SK-N-SH (cell line): ENCODE results near the gene NWD2. TPM values are rescaled to one million over a fixed set of nuclear protein-coding genes. Genes with fewer than 3 reads are reported as not detected.

Experiments used
- CTCF ChIA-PET: fragments of 300-600, 350-600 bp; formaldehyde crosslinking; extraction: SDS; loops from one replicate; lab custom pipeline; 2021; lab: Yijun Ruan, JAX
- POLR2A ChIA-PET: fragments of 350-600 bp; sonication (Branson Sonifier 250); formaldehyde crosslinking; extraction: SDS; loops from one replicate; lab custom pipeline; 2020; ENCODE audit warnings: antibody characterized with exemption, inconsistent platforms; lab: Yijun Ruan, JAX
- DNase-seq: peaks from one replicate; pipeline ENCODE4 v3.0.0; 2012
- H2AFZ ChIP-seq: fragments of 200-600 bp; sonication (generic); 2 replicates; pipeline ENCODE4 v1.8.1; 2016; ENCODE audit warnings: antibody characterized with exemption, mild to moderate bottlenecking, low read depth
- H3F3A ChIP-seq: fragments of 200-600 bp; sonication (generic); replicated peaks from 2 replicates; pipeline ENCODE3; 2016; ENCODE audit warnings: antibody characterized with exemption, mild to moderate bottlenecking; ENCODE audit not compliant: insufficient read depth
- H3K27ac ChIP-seq, 2 experiments: fragments of 200-500 bp in 1 of 2; fragments of 200-600 bp in 1 of 2; sonication (Bioruptor generic) in 1 of 2; sonication (generic), shearing (Covaris generic) in 1 of 2; 2 replicates each; pipeline versions ENCODE4 v1.5.1 to v1.6.1; 2014 to 2016; ENCODE audit warnings: low read depth in 2 of 2, inconsistent platforms in 1 of 2, low read length in 1 of 2, mild to moderate bottlenecking in 1 of 2, mixed read lengths in 1 of 2
- H3K27me3 ChIP-seq: fragments of 200-600 bp; sonication (generic), shearing (Covaris generic); 2 replicates; pipeline ENCODE4 v1.6.1; 2016; ENCODE audit warnings: mixed run types; ENCODE audit not compliant: insufficient read depth
- H3K36me3 ChIP-seq, 2 experiments: fragments of 200-500 bp in 1 of 2; fragments of 200-600 bp in 1 of 2; sonication (Bioruptor generic) in 1 of 2; sonication (generic) in 1 of 2; replicated peaks in 1 of 2; 2 replicates each; pipeline versions ENCODE3 to v1.5.1; 2014 to 2016; ENCODE audit warnings: low read length in 1 of 2, mild to moderate bottlenecking in 1 of 2; ENCODE audit not compliant: insufficient read depth in 2 of 2, control insufficient read depth in 1 of 2
- H3K4me1 ChIP-seq, 2 experiments: fragments of 200-500 bp in 1 of 2; fragments of 200-600 bp in 1 of 2; sonication (Bioruptor generic) in 1 of 2; sonication (generic), shearing (Covaris generic) in 1 of 2; 2 replicates each; pipeline versions ENCODE4 v1.5.1 to v1.6.1; 2014 to 2016; ENCODE audit warnings: low read depth in 1 of 2, low read length in 1 of 2, mixed run types in 1 of 2; ENCODE audit not compliant: insufficient read depth in 2 of 2, control insufficient read depth in 1 of 2
- H3K4me2 ChIP-seq: fragments of 200-600 bp; sonication (generic), shearing (Covaris generic); 2 replicates; pipeline ENCODE4 v1.6.1; 2017; ENCODE audit warnings: mixed run types
- H3K4me3 ChIP-seq, 2 experiments: fragments of 200-500 bp in 1 of 2; fragments of 200-600 bp in 1 of 2; sonication (Bioruptor generic) in 1 of 2; sonication (generic), shearing (Covaris generic) in 1 of 2; 2 replicates each; pipeline versions ENCODE4 v1.5.1 to v1.8.1; 2014 to 2016; ENCODE audit warnings: low read depth in 2 of 2, inconsistent platforms in 1 of 2, low read length in 1 of 2, mild to moderate bottlenecking in 1 of 2, mixed read lengths in 1 of 2, moderate library complexity in 1 of 2
- H3K79me2 ChIP-seq: fragments of 200-600 bp; sonication (generic); 2 replicates; pipeline ENCODE4 v1.8.1; 2017; ENCODE audit warnings: mild to moderate bottlenecking; ENCODE audit not compliant: insufficient read depth
- H3K9ac ChIP-seq: fragments of 200-600 bp; sonication (generic); 2 replicates; pipeline ENCODE4 v1.6.1; 2017; ENCODE audit warnings: mixed run types
- H3K9me2 ChIP-seq: fragments of 200-600 bp; sonication (generic); 2 replicates; pipeline ENCODE4 v1.6.1; 2017; ENCODE audit warnings: mixed run types
- H3K9me3 ChIP-seq: fragments of 200-600 bp; sonication (generic); 2 replicates; pipeline ENCODE4 v1.6.1; 2017; ENCODE audit warnings: mixed run types, mild to moderate bottlenecking, moderate library complexity
- H4K20me1 ChIP-seq: fragments of 200-600 bp; sonication (generic); 2 replicates; pipeline ENCODE4 v1.6.1; 2017; ENCODE audit warnings: mild to moderate bottlenecking, mixed run types; ENCODE audit not compliant: insufficient read depth
- EP300 ChIP-seq, 2 experiments: IDR thresholded peaks; 2 replicates each; pipeline versions ENCODE4 v1.4.0 to v1.6.1; 2012; ENCODE audit warnings: borderline replicate concordance in 1 of 2, low read depth in 1 of 2, low read length in 1 of 2
- FOSL2 ChIP-seq: IDR thresholded peaks from 2 replicates; pipeline ENCODE4 v1.4.0; 2012; ENCODE audit warnings: low read depth, mild to moderate bottlenecking, moderate library complexity, borderline replicate concordance
- FOXJ3 ChIP-seq: sonication (generic); formaldehyde crosslinking; IDR thresholded peaks from 2 replicates; pipeline ENCODE4 v1.5.1; 2020; ENCODE audit warnings: mild to moderate bottlenecking, missing genetic modification reagents
- GABPA ChIP-seq: IDR thresholded peaks from 2 replicates; pipeline ENCODE4 v1.4.0; 2012; ENCODE audit warnings: low read depth, mild to moderate bottlenecking
- GATA2 ChIP-seq: sonication (generic); formaldehyde crosslinking; IDR thresholded peaks from 2 replicates; pipeline ENCODE4 v1.5.0; 2020; ENCODE audit warnings: mild to moderate bottlenecking, missing genetic modification reagents
- MXI1 ChIP-seq: IDR thresholded peaks from 2 replicates; pipeline ENCODE4 v1.6.1; 2012; ENCODE audit warnings: mild to moderate bottlenecking, low read depth, low read length, improper control_type of control experiment
- NFIC ChIP-seq: IDR thresholded peaks from 2 replicates; pipeline ENCODE4 v1.4.0; 2012; ENCODE audit warnings: borderline replicate concordance
- RFX5 ChIP-seq: IDR thresholded peaks from 2 replicates; pipeline ENCODE4 v1.6.1; 2012; ENCODE audit warnings: mild to moderate bottlenecking, improper control_type of control experiment, low read length
- SIN3A ChIP-seq: IDR thresholded peaks from 2 replicates; pipeline ENCODE4 v1.6.1; 2012; ENCODE audit warnings: low read depth, mild to moderate bottlenecking, low read length, moderate library complexity, borderline replicate concordance
- TCF12 ChIP-seq: IDR thresholded peaks from 2 replicates; pipeline ENCODE4 v1.4.0; 2012
- TEAD4 ChIP-seq: IDR thresholded peaks from 2 replicates; pipeline ENCODE4 v1.4.0; 2012; ENCODE audit warnings: mild to moderate bottlenecking, borderline replicate concordance; ENCODE audit not compliant: insufficient read depth
- YY1 ChIP-seq: IDR thresholded peaks from 2 replicates; pipeline ENCODE4 v1.4.0; 2012; ENCODE audit warnings: low read depth, mild to moderate bottlenecking
- WGBS: methylation state at CpG from one replicate; pipeline ENCODE4 v1.1.6; 2017; ENCODE audit warnings: low lambda C conversion rate; 5-methylcytosine and 5-hydroxymethylcytosine counted together
- polyA plus RNA-seq, 3 experiments: library from polyadenylated mRNA; depleted of rRNA; stranded (reverse); fragments of >200 nt; gene quantifications; 2 replicates each; pipeline ENCODE4 v1.2.3, GENCODE V29; 2012
- TF ChIP-seq, protein P1 (sequence below): fragments of 150-350 bp; IDR thresholded peaks from 2 replicates; pipeline ENCODE4 v1.6.1; 2017; ENCODE audit warnings: antibody characterized with exemption, low read length, low read depth, borderline replicate concordance
- TF ChIP-seq, protein P2 (sequence below): IDR thresholded peaks from 2 replicates; pipeline ENCODE4 v1.4.0; 2012; ENCODE audit warnings: low read depth, borderline replicate concordance
- TF ChIP-seq, protein P3 (sequence below): IDR thresholded peaks from 2 replicates; pipeline ENCODE4 v1.4.0; 2012; ENCODE audit warnings: low read depth, borderline replicate concordance
- TF ChIP-seq, protein P4 (sequence below): IDR thresholded peaks from 2 replicates; pipeline ENCODE4 v1.4.0; 2012; ENCODE audit warnings: low read depth
- TF ChIP-seq, protein P5 (sequence below): IDR thresholded peaks from 2 replicates; pipeline ENCODE4 v1.6.1; 2012; ENCODE audit warnings: mild to moderate bottlenecking, low read depth, low read length, moderate library complexity

NWD2 gene
- polyA plus RNA-seq, 1 of the 3 experiments (the other 2 are of a cell fraction), result not detected

DNA sequence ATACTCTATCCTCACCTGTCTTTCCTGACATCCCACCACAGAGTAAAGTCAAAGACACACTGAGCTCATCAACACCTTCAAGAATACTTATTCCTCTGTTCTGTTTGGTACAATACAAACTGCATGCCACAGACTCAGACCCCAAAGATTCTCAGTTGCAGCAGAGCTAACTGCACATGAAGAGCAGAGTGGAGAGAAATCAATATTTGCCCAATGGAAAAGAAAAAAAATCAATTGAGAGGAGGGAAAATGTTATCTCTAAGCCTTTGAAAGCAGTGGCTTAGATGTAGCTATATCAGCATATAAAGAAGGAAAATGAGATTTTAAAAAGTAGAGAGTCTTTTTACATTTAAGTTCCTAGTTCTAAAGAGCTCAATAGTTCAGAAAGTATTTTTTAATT lies 180.2 kb downstream of the NWD2 start:
- H3K9ac ChIP-seq, result no peak overlapping the region
- H3K36me3 ChIP-seq, result no peaks in the 10 kb centered on the region
- H2AFZ ChIP-seq, result no peak overlapping the region
- no peak for DNase-seq
- CTCF ChIA-PET, result no interaction called here
- H3K27me3 ChIP-seq, result no peaks in the 10 kb centered on the region; the same call in 1 of the 2 replicates
- H3K4me1 ChIP-seq, result no peaks in the 10 kb centered on the region
- TF ChIP-seq, protein P1, sequence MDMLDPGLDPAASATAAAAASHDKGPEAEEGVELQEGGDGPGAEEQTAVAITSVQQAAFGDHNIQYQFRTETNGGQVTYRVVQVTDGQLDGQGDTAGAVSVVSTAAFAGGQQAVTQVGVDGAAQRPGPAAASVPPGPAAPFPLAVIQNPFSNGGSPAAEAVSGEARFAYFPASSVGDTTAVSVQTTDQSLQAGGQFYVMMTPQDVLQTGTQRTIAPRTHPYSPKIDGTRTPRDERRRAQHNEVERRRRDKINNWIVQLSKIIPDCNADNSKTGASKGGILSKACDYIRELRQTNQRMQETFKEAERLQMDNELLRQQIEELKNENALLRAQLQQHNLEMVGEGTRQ, result no peak
- no peak for TF ChIP-seq NFIC
- no peak for TF ChIP-seq YY1
- TF ChIP-seq, protein P2, sequence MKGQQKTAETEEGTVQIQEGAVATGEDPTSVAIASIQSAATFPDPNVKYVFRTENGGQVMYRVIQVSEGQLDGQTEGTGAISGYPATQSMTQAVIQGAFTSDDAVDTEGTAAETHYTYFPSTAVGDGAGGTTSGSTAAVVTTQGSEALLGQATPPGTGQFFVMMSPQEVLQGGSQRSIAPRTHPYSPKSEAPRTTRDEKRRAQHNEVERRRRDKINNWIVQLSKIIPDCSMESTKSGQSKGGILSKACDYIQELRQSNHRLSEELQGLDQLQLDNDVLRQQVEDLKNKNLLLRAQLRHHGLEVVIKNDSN, result no peak
- no peak for TF ChIP-seq GATA2
- no peak for TF ChIP-seq TCF12
- no peaks in the 10 kb centered on the region for H3F3A ChIP-seq
- POLR2A ChIA-PET, result no interaction called here
- no peak overlapping the region for H3K27ac ChIP-seq
- no peaks in the 10 kb centered on the region for H3K9me3 ChIP-seq
- H3K4me3 ChIP-seq, result no peak overlapping the region
- H3K4me2 ChIP-seq, result no peak overlapping the region
- H4K20me1 ChIP-seq, result no peaks in the 10 kb centered on the region
- no peaks in the 10 kb centered on the region for H3K79me2 ChIP-seq
- H3K9me2 ChIP-seq, result no peaks in the 10 kb centered on the region

DNA sequence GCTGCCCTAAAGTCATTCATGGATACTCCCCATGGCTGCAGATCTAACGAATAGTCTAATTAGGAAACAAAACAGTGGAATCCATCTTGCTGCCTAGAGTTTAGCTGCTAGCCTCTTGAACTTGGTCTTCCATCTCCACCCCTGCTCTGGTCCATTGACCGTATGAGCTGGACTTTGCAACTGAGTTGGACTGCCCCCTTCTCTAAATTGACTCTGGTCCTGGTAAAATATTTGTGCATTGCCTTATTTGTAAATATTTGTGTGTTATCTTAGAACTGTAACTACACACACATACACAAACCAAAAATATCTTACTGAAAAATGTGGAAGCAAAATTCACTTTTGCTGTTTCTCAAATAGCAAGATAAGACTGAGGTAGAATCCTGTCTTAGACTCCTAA lies 181.3 kb downstream of the NWD2 start:
- no peaks in the 10 kb centered on the region; the same call in 1 of the 2 replicates for H3K27me3 ChIP-seq
- no peak overlapping the region for H3K4me3 ChIP-seq
- H3K27ac ChIP-seq, result no peak overlapping the region
- no peaks in the 10 kb centered on the region for H3K36me3 ChIP-seq
- no peak overlapping the region for H2AFZ ChIP-seq
- no peak overlapping the region for H3K9ac ChIP-seq
- no peaks in the 10 kb centered on the region for H3K79me2 ChIP-seq
- 0% methylated on average over 2 of the region's 2 CpGs for whole genome bisulfite sequencing
- DNase-seq, result no peak
- no peaks in the 10 kb centered on the region for H3K9me2 ChIP-seq
- no peaks in the 10 kb centered on the region for H3K4me1 ChIP-seq
- no peaks in the 10 kb centered on the region for H3F3A ChIP-seq
- no peaks in the 10 kb centered on the region for H3K9me3 ChIP-seq
- no peaks in the 10 kb centered on the region for H4K20me1 ChIP-seq
- ChIA-PET CTCF (no interaction called here), POLR2A (no interaction called here)
- H3K4me2 ChIP-seq, result no peak overlapping the region
- TF ChIP-seq, protein P3, sequence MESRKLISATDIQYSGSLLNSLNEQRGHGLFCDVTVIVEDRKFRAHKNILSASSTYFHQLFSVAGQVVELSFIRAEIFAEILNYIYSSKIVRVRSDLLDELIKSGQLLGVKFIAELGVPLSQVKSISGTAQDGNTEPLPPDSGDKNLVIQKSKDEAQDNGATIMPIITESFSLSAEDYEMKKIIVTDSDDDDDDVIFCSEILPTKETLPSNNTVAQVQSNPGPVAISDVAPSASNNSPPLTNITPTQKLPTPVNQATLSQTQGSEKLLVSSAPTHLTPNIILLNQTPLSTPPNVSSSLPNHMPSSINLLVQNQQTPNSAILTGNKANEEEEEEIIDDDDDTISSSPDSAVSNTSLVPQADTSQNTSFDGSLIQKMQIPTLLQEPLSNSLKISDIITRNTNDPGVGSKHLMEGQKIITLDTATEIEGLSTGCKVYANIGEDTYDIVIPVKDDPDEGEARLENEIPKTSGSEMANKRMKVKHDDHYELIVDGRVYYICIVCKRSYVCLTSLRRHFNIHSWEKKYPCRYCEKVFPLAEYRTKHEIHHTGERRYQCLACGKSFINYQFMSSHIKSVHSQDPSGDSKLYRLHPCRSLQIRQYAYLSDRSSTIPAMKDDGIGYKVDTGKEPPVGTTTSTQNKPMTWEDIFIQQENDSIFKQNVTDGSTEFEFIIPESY, result no peak
- TF ChIP-seq RFX5 (no peak), GABPA (no peak), EP300 (IDR thresholded peaks at IDR 0.05; ENCODE audit: borderline replicate concordance in 1 of 2, low read depth in 1 of 2, low read length in 1 of 2) (no peak), MXI1 (no peak), TEAD4 (no peak), FOSL2 (no peak), FOXJ3 (CRISPR knock-in tag) (no peak), SIN3A (no peak)
- TF ChIP-seq, protein P4, sequence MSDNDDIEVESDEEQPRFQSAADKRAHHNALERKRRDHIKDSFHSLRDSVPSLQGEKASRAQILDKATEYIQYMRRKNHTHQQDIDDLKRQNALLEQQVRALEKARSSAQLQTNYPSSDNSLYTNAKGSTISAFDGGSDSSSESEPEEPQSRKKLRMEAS, result no peak
- TF ChIP-seq, protein P5, sequence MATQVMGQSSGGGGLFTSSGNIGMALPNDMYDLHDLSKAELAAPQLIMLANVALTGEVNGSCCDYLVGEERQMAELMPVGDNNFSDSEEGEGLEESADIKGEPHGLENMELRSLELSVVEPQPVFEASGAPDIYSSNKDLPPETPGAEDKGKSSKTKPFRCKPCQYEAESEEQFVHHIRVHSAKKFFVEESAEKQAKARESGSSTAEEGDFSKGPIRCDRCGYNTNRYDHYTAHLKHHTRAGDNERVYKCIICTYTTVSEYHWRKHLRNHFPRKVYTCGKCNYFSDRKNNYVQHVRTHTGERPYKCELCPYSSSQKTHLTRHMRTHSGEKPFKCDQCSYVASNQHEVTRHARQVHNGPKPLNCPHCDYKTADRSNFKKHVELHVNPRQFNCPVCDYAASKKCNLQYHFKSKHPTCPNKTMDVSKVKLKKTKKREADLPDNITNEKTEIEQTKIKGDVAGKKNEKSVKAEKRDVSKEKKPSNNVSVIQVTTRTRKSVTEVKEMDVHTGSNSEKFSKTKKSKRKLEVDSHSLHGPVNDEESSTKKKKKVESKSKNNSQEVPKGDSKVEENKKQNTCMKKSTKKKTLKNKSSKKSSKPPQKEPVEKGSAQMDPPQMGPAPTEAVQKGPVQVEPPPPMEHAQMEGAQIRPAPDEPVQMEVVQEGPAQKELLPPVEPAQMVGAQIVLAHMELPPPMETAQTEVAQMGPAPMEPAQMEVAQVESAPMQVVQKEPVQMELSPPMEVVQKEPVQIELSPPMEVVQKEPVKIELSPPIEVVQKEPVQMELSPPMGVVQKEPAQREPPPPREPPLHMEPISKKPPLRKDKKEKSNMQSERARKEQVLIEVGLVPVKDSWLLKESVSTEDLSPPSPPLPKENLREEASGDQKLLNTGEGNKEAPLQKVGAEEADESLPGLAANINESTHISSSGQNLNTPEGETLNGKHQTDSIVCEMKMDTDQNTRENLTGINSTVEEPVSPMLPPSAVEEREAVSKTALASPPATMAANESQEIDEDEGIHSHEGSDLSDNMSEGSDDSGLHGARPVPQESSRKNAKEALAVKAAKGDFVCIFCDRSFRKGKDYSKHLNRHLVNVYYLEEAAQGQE, result no peak
